ENCODE data around the gene RBM6.

Gene RBM6

GRCh38 chr3:50095352-50095998 is 155.5 kb downstream of the RBM6 start:
- DNase-seq = no peak

- no peak for DNase-seq
Observed at GRCh38 chr3:50100386-50100785, 160.4 kb downstream of the RBM6 start.

- no peak for DNase-seq
Observed at GRCh38 chr3:50100956-50101845, 161.3 kb downstream of the RBM6 start.

- no peak for DNase-seq
Observed at GRCh38 chr3:50102558-50102957, 162.6 kb downstream of the RBM6 start.

- no peak for DNase-seq
Observed at GRCh38 chr3:50111757-50112156, 171.8 kb downstream of the RBM6 start.

- peak in 2 of 3 experiments; percentile 7 to 64 for DNase-seq
Observed at GRCh38 chr3:50112462-50112861, 172.5 kb downstream of the RBM6 start.

- DNase-seq = no peak
Observed at GRCh38 chr3:50117120-50117519, 177.2 kb downstream of the RBM6 start.

GRCh38 chr3:50118237-50118636 is 178.3 kb downstream of the RBM6 start:
- DNase-seq = no peak

GRCh38 chr3:50119786-50120185 is 179.8 kb downstream of the RBM6 start:
- no peak for DNase-seq

GRCh38 chr3:50120364-50121071 is 180.6 kb downstream of the RBM6 start:
- peak in 1 of 3 experiments; percentile 25 for DNase-seq

- peak; percentile 9 to 76 (median 43) for DNase-seq
Observed at GRCh38 chr3:50121072-50122032, 181.4 kb downstream of the RBM6 start.

GRCh38 chr3:50122071-50122470 is 182.1 kb downstream of the RBM6 start:
- no peak for DNase-seq

GRCh38 chr3:50122661-50123391 is 182.9 kb downstream of the RBM6 start:
- DNase-seq = no peak

GRCh38 chr3:50123394-50124051 is 183.6 kb downstream of the RBM6 start:
- DNase-seq = no peak

GRCh38 chr3:50124052-50124799 is 184.3 kb downstream of the RBM6 start:
- no peak for DNase-seq

- DNase-seq = no peak
Observed at GRCh38 chr3:50124800-50125178, 184.8 kb downstream of the RBM6 start.

- no peak for DNase-seq
Observed at GRCh38 chr3:50125541-50126286, 185.8 kb downstream of the RBM6 start.

GRCh38 chr3:50126287-50127211 is 186.6 kb downstream of the RBM6 start:
- DNase-seq = no peak
